ENCODE measurements around the gene GPR150. TPM values are rescaled to one million over a fixed set of nuclear protein-coding genes. Genes with fewer than 3 reads are reported as not detected.

Gene GPR150
- total RNA-seq, 1 donor from 2014 or later = 0.49 TPM

Other genes with a start within 250 kb of the GPR150 start
- not detected for gene FAM81B, start 228.7 kb upstream of the GPR150 start, total RNA-seq
- gene SKIC3, start 65.1 kb upstream of the GPR150 start, total RNA-seq = 99.9 TPM
- 6.9 TPM for gene ARSK, start 65.0 kb upstream of the GPR150 start, total RNA-seq
- gene RFESD, start 26.7 kb downstream of the GPR150 start, total RNA-seq = 3.9 TPM
- gene SPATA9, start 62.9 kb downstream of the GPR150 start, total RNA-seq = 1.6 TPM
- gene RHOBTB3, start 111.2 kb downstream of the GPR150 start, total RNA-seq = 192 TPM
- 22.2 TPM for gene GLRX, start 202.6 kb downstream of the GPR150 start, total RNA-seq